Erythroblast (primary cell): ENCODE data around the gene AP2A1.

Experiments used
- DNase-seq, 2 experiments: peaks; one replicate each; lab custom pipeline; 2025; lab: John Stamatoyannopoulos, UW
- GATA1 ChIP-seq: IDR thresholded peaks from 2 replicates; pipeline ENCODE4 v1.6.1; 2011; ENCODE audit warnings: low read depth, mild to moderate bottlenecking, control low read depth, low read length, moderate library complexity
- POLR2A ChIP-seq: IDR thresholded peaks from 2 replicates; pipeline ENCODE4 v1.6.1; 2011; ENCODE audit warnings: mild to moderate bottlenecking, low read length

The AP2A1 gene

DNA sequence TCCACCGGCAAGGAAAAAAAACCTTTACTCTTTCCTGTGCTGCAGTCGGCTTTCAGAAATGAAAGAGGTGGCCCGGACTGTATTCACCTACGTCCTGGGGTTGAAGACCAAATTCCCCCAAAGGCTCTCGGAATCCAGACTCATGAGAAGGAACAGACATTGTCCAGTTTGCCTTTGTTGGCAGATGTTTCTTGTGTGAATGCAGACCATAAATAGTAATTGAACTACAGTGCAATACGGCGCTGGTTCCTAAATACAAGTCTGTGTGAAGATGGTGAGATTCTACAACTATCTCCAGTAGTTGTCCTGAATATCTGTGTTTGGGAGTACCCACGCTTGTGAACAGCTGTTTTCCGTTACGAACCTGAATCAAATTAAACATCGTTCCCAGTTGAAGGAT lies 72.9 kb downstream of the AP2A1 start:
- no peak for DNase-seq
- TF ChIP-seq POLR2A (no peak), GATA1 (no peak)

DNA sequence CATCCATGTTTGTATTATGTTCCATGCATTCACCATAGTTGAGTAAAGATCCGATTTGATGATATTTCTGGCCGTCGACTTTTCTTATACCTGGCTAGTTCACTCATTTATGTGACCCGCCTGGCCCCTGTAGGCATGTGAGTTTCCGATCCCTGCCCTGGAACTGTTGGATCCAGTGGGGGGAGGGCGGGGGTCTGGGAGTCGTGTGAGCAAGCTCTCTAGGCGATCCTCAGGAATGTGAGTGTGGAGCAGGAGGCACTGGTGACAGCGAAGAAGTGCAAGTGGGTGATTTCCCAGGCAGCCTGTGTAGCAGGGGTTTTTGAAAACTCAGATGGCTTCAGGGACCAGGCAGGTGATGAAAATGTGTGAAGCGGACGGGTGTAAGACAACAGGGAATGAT lies 73.5 kb downstream of the AP2A1 start:
- TF ChIP-seq GATA1 (no peak), POLR2A (no peak)
- no peak for DNase-seq

DNA sequence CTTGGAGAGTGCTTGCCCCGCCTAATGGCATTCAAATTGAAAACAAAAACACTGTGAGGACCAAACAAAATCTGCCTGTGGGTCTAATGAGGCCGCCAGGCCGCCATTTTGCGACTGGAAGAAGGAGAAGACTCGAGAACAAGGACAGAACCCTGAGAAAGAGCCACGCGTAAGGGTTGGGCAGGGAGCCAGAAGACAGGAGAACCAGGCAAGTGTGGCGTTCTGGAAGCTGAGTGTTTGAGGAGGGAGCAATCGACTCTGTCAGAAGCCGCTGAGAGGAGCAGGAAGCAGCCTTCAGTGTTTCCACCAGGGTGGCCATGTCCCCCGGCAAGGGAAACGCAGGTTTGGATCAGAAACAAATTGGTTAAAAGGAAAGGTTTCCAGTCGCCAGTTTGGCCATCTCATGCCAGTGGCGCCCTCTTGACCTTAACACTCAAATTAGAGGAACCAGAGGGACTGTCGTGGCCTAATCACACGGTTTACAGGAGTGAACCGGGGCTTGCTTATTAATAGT lies 74.0 kb downstream of the AP2A1 start:
- no peak for TF ChIP-seq POLR2A
- TF ChIP-seq GATA1: no peak

DNA sequence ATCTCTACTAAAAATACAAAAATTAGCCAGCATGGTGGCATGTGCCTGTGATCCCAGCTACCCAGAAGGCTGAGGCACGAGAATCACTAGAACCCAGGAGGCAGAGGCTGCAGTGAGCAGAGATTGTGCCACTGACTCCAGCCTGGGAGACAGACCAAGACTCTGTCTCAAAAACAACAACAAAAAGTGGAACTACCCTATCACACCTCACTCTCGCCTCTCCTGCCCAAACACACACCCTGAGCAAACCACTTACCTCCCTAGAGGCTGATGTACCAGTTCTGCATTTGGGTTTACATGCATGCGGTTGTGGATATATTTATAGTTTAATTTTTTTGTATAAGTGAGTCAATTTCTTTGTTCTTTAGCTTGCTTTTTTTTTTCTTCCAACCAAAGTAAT lies 76.5 kb downstream of the AP2A1 start:
- DNase-seq: no peak
- TF ChIP-seq GATA1 (no peak), POLR2A (no peak)

More for the DNA sequence above, 74.0 kb downstream of the AP2A1 start:
- DNase-seq: no peak

DNA sequence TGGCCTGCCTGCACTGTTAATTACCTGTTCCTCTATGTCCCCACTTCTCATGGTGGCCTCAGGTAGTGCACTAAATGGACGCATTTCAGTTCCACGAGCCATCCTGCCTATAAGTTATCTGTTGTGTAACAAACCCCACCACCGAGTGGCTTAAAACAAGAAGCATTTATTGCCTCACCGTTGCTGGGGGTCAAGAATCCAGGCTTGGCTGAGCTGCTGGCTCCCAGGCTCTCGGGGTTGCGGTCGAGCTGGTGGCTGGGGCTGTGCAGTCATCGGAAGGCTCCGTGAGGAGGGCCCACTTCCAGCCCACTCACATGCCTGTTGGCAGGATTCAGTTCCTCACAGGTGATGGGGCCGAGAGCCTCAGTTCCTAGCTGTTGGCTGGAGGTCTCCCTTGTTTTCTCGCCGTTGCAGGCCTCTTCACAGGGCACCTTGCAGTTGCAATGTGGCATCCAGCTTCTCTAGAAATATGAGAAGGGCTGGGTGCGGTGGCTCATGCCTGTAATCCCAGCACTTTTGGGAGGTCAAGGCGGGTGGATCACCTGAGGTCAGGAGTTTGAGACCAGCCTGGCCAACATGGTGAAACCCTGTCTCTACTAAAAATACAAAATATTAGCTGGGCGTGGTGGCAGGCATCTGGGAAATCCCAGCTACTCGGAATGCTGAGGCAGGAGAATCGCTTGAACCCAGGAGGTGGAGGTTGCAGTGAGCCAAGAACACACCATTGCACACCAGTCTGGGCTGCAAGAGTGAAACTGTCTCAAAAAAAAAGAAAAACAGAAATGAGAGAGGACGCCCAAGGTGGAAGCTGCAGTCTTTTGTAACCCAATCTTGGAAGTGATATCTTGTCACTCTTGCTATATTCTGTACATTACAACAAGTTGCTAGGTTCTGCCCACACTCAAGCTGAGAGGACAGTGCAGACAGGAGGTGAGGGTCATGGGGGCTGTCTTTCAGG lies 77.6 kb downstream of the AP2A1 start:
- no peak for DNase-seq
- TF ChIP-seq GATA1 (no peak), POLR2A (no peak)

DNA sequence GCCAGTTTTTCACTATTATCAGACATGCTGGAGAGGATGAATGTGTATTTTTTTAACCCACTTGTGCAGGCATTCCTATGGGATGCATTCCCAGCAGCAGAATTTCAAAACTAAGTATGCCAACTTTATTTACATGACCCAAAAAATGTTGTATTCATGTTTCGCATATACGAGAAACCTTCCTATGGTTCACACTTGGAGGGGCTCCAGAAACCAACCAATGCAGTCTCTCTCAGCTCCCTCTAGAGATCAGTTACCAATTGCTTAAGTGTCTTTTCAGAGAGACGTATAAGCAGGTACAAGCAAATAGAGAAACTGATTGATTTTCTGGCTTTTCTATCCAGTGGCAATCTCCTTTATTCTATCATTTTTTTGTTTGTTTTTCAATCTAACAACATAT lies 78.6 kb downstream of the AP2A1 start:
- TF ChIP-seq GATA1: no peak
- TF ChIP-seq POLR2A: no peak
- DNase-seq: no peak

DNA sequence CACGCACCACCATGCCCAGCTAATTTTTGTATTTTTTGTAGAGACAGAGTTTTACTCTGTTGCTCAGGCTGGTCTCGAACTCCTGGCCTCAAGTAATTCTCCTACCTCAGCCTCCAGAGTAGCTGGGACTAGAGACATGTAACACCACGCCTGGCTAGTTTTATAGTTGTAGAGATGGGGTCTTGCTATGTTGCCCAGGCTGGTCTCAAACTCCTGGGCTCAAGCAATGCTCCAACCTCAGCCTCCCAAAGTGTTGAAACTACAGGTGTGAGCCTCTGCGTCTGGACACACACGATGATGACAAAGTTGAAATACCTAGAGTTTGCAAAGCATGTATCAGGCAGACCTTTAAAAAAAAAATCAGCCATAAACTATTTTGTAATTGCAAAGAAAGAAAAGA lies 79.6 kb downstream of the AP2A1 start:
- no peak for TF ChIP-seq GATA1
- no peak for TF ChIP-seq POLR2A
- DNase-seq: no peak

DNA sequence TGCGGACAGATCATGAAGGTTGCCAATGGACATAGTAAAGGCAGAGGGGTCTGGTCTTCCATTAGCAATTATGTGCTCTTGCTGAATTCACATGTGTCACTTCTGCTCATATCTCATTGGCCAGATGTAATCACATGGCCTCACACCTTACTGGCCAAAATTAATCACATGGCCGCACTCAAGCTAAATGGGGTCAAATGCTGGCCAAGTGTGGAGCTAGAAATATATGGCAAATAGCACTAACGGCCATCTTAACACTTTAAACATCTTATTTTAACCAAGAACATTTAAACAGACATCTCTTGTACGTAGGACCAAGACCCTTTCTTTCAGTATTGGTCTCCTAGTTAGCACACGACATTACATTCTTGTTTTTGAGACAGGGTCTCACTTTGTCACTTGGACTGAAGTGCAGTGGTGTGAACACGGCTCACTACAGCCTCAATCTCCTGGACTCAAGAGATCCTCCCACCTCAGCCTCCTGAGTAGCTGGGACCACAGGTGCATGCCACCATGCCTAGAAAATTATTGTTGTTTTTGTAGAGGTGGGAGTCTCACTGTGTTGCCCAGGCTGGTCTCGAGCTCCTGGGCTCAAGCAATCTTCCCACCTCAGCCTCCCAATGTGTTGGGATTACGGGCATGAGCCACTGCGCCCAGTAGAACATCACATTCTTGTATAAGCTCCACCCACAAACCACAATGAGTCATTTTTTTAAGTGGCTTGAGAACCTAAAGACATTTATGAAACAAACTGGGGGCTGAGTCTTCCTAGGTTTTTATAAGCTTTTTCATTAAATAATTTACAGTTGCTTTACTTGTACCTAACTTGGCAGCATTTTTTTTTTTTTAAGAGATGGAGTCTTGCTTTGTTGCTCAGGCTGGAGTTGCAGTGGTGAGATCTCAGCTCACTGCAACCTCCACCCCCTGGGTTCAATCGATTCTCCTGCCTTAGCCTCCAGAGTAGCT lies 81.2 kb downstream of the AP2A1 start:
- no peak for DNase-seq
- no peak for TF ChIP-seq POLR2A
- TF ChIP-seq GATA1: no peak

DNA sequence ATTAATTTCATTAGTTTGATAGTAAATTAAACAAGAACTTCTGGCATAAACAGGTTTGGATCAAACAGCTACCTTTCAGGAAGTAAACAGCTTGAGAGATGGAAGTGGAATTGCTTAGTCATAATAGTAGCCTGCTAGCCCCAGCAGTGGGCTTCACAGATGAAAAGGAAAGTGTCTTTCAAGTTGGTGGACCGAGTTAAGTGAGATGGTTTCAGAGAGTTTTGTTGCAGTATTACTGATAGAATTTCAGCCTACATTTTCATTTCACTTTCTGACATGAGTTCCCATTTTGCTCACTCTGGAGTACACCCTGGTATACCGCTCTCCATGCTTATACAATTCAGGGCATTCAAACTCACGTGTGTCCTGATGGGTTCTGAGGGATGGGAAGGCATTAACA lies 82.1 kb downstream of the AP2A1 start:
- no peak for DNase-seq
- TF ChIP-seq GATA1: no peak
- no peak for TF ChIP-seq POLR2A

DNA sequence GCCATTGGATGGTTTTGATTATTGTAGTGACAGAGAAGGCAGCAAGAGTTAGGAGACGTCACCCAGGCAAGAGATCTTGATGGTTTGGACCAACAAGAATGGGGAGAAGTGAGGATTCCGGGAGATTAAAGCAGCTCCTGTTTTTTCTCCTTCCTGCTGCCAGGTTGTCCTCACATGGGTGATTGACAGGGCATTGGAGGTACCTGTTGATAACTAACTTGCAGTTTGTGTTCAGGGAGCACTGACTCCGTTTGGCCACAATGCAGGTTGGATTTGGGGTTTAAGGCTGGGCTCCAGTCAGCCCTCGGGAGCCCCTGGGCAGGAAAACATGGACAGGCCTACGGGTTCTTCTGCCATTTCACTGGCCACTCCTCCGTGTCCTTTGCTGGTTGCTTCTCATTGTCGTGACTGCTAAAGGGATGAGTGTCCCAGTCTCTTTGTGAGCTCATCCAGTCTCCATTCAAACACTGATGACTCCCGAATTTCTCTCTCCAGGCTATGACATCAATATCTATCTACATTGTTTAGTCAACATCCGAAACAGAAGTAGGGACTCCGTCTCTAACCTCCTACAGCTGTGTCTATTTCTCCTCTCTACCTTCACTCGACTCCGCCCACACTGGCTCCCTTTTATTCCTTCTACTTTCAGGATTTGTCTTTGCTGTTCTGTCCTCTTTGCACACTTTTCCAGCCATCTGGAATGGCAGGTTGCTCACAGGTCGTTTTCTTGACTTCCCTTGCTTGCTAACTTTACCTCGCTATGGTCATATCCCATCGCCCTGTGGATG lies 82.8 kb downstream of the AP2A1 start:
- no peak for TF ChIP-seq POLR2A
- no peak for TF ChIP-seq GATA1
- no peak for DNase-seq

DNA sequence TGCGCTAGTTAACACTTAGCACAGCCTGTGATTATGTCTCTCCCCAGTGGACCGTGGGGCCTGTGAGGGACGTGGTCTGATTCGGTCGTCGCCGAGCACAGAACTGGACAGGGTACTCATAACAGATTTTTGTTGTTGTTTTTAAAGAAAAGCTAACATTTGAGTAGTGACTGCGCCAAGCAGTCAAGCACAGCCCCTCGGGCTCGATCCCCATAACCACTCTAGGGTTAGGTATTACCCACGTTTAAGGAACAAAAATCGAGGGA lies 83.4 kb downstream of the AP2A1 start:
- TF ChIP-seq POLR2A (no peak), GATA1 (no peak)
- no peak for DNase-seq

DNA sequence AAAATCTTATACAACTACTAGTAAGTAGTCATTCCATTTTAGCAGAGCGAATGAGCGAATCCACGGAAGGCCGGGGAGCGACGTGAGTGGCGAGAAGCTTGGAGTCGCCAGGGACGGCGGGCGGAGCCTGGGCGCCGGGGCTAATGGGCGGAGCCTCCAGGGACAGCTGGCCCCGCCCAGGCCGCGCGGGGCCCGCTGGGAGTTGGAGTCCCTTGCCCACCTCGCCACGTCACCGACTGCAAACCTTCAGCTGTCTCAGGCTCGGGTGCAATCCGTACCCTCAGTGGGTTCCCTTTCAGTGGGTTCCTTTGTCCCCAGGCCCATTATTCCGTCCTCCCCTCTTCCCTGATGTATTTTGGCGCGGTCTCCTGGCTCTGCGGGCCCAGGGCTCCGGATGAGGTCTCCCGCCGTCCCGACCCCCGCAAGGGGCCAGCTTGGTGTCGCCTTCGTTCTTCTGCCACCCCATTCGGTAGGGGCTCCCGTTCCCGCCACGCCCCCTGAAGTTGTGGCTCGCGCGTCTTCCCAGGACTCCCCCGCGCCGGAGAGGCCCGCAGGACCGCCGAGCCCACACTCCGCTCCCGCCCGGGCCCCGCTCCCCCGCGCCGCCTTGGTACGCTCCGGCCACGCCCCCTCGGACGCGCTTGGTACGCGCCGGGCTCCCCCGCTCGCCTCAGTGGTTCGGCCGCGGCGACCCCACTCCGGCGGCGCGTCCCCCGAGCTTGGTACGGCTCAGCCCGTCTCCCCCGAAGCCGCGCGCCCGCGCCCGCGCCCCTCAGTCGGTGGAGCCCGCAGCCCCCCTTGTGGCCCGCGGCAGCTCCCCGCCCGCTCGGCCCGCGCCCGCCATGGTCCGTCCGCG lies 83.9 kb downstream of the AP2A1 start, which contains the start of gene PTOV1:
PTOV1 (plus strand) TSS at position 673 of the 856 bp plus-strand sequence.
- TF ChIP-seq POLR2A (peak; percentile 88), GATA1 (no peak)

More for the DNA sequence above, 83.9 kb downstream of the AP2A1 start, which contains the start of gene PTOV1:
- DNase-seq: peak; percentile 94 to 96
